AG09309 (cell line): ENCODE data around the gene EPN1.

Experiments
- DNase-seq: peaks from one replicate; pipeline ENCODE4 v3.0.0-alpha.2; 2010; ENCODE audit warnings: low read depth
- H3K4me3 ChIP-seq: 2 replicates; pipeline ENCODE4 v1.5.1; 2011; ENCODE audit warnings: mild to moderate bottlenecking, low read depth, low read length, moderate library complexity; ENCODE audit not compliant: control insufficient read depth
- CTCF ChIP-seq: IDR thresholded peaks from 2 replicates; pipeline ENCODE4 v1.5.1; 2011; ENCODE audit warnings: mild to moderate bottlenecking, low read depth, low read length, inconsistent platforms; ENCODE audit not compliant: insufficient read depth, control insufficient read depth; ENCODE audit errors: missing control alignments

The EPN1 gene

GRCh38 chr19:55684946-55685681 lies 10.1 kb downstream of the EPN1 start:
- TF ChIP-seq CTCF = no peak
- no peak for DNase-seq
- no peak overlapping the region for H3K4me3 ChIP-seq

GRCh38 chr19:55685776-55686175 lies 10.8 kb downstream of the EPN1 start:
- DNase-seq = no peak
- no peak for TF ChIP-seq CTCF
- H3K4me3 ChIP-seq = no peak overlapping the region

GRCh38 chr19:55686311-55687050 lies 11.5 kb downstream of the EPN1 start:
- no peak for TF ChIP-seq CTCF
- DNase-seq = no peak
- no peak overlapping the region for H3K4me3 ChIP-seq

DNA sequence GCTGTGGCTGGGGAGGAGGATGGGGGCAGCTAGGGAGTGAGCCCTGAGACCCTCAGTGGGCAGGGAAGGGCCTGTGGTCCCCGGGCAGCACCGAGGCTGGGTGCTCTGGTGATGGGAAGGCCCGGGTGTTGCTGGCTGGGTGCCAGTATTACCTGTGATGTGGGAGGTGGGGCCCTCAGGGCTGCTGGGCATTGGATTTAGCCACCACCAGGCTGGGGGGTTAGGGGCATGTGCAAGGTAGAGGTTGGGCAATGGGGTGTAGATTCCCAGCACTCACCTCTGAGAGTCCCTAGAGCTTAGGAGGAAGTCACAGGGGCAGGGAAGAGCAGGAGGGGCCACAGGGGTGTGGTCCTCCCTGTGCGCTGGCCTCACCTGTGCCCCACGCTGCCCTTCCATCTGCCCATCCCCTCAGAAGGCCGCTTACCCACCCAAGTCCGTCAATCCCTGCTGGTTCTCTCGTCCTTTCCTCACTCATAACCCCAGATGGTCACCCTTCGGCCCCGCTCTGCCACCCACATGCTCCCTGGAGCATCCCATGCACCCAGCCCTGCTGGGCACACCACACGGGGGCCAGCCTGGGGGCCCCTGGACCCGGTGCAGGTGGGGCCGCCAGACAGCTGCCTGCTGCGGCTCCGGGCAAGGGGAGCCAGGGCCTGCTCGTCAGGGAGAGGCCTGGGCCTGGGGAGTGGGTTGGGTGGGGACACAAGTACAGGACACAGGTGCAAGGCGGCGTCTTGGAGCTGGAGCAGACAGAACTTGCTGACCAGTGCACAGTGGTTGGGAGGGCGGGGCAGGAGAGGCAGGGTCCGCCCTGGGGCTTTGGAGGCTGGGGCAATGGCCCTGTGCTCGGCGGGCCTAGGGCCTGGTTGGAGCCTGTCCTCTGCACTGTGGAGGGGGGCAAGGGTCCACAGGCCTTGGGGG lies 12.5 kb downstream of the EPN1 start:
- no peak for TF ChIP-seq CTCF
- no peak overlapping the region for H3K4me3 ChIP-seq
- DNase-seq = no peak

DNA sequence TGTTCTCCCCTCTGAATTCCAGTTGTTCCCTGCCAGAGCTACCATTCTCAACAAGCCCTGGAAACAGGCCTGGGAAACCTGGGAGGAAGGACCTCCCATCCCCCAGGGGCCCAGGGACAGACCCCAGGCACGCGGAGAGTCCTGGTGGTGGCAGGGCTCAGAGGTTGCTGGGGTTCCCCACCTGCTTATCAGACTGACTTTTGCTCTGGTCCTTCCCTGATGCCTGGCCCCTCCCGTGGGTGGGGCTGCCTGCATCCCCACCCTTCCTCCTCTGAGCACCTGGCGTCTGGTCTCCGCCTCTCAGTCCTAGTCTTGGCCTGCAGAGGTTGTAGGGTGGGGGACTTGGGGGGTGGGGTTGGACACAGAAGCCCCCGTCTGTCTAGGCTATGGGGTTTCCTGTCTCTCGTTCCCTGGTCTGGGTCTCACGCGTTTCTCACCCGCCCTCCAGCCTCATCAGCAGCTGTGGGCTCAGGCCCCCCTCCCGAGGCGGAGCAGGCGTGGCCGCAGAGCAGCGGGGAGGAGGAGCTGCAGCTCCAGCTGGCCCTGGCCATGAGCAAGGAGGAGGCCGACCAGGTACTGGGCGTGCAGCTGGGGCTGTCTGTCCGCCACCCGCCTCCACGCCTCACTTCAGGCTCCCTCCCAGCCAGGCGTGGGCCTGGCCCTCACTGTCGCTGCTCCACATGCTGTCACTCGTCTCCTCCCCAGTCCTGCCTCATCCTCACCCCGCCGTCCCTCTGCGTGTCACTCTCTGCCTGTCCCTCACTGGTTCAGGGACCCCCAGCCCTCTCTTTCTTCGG lies 13.6 kb downstream of the EPN1 start:
- DNase-seq = no peak
- TF ChIP-seq CTCF = no peak
- no peak overlapping the region for H3K4me3 ChIP-seq

DNA sequence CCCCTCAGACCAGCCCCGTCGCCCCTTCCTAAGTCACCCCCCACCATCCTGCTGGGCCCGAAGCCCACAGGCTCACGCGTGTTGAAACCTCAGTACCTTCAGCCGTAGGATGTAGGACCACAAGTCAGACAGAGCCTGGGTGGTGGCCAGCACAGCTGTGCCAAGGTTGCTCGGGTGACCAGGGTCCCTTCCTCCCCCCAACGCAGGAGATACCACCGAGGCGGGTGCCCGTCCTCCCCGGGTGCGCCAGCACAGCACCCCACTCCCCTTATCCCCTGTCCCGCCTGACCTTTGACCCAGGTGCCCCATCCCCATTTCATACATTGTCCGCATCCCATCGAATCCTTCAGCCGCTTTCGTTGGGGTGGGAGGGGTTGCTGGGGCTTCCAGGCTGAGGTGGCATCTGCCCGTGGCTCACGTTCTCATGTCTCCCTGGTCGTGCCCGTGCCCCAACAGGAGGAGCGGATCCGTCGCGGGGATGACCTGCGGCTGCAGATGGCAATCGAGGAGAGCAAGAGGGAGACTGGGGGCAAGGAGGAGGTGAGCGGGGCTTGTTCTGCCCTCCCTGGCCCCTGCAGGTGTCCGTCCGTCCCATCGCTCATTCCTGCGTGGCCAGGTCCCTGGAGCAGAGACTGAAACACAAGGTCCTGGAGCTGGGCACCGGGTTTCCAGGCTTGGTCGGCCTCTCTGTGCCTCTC lies 14.5 kb downstream of the EPN1 start:
- no peak overlapping the region for H3K4me3 ChIP-seq
- DNase-seq = no peak
- TF ChIP-seq CTCF = no peak
